ENCODE data around the gene ALDH3A2. TPM values are rescaled to one million over a fixed set of nuclear protein-coding genes. Genes with fewer than 3 reads are reported as not detected.
"Not testable (repeated sequence)": the region's sequence is repeated elsewhere in the genome, so short reads cannot be mapped to it uniquely, and the experiment has no call there.

ALDH3A2 gene
- total RNA-seq, 1 donor from 2014 or later, result 107 TPM

DNA sequence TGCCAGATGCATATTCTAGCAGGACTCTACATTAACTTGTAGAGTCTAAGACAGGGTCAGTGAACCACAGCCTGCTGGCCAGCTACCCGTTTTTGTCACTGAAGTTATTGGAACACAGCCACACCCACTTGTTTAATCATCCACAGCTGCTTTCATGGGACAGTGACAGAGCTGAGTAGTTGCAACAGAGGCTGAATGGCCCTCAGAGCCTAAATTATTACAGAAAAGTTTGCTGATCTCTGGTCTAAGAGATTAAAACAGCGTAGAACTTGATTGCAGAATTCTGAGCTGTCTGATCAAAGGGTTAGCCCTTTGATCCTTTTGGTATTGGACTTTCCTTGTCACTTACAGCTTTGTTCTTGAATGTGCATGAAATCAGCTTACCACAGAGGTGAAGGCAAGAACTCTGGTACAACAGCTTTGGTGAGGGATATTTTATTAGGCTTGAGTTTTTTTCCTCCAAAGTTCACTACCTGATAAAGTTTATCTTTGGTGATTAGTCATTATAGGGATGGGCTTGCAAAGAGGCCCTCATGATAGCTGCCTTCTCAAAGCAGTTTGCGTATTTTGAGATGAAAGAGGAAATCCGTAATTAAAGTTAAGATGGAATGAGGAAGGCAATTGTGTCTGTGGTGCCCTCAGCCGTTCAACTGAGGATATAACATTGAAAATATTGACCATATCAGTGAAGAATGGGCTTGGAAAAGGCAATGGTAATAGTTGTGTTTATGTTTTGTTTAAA is 23.6 kb downstream of the ALDH3A2 start:
- no peak for DNase-seq (ENCODE audit: low spot score)
- intact Hi-C loops (cut with DNase I), result no loop called here

DNA sequence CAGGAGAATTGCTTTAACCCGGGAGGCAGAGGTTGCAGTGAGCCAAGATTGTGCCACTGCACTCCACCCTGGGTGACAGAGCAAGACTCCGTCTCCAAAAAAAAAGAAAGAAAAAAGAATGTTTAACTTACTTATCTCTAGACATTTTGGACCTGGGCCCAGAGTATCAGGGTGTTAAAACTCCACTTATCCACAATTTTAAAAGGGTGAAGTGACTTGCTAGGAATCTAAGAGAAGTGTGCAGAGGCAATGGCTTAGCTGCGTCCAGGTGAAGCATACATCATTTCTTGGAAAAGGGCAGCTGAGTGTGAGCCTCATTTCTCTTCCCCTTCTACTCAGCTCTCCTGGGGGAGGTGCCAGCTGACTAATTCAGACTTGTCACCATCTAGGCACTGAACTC is 25.1 kb downstream of the ALDH3A2 start:
- no peak for DNase-seq (ENCODE audit: low spot score)
- intact Hi-C loops (cut with DNase I), result no loop called here

DNA sequence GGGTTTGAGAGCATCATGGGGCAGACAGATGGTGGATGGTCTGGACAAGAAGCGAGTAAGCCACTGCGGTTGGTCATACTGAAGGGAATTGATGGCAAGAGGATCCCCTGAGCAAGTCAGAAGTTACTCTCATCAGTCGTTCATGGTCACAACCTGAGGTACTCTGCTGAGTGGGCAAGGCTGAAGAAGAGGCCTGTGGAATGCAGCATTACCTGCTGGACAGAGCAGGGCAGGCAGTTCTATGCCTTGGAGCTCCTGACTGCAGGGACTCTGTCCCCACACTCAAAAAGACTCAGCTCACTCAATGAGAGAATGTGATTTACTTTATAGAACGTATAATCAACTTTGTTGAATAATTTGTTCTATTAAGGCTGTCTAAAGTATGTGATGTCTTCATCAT is 28.3 kb downstream of the ALDH3A2 start:
- intact Hi-C loops (cut with DNase I), result no loop called here
- DNase-seq (ENCODE audit: low spot score), result no peak

DNA sequence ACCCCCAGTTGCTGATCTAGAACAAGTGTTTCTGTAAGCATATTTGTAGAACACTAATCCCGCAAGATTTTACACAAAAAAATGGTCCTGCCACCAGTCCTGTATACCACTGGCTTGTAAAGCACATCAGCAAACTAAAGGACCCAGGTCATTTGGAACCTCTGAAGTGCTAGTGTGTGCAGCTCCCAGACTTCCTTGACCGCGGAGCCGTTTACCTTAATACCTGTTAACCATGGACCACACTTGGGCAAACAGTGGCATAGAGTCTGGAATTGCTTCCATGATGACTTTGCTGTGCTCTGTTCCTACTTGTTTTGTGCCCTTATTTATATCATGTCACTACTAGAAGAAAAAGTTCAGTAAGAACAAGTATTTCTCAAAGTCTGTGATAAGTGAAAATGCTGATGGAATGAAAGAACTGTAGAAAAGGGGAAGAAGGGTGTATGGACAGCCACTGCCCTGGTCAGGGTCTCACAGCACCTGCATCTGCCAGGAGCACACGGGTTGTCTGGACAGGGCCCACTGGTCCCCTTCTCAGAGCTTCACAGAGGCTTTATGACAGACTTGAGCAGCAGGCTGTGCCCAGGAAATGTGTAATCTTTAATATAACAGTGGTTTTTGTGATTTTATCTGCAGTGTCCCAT is 29.3 kb downstream of the ALDH3A2 start:
- DNase-seq (ENCODE audit: low spot score), result no peak
- intact Hi-C loops (cut with DNase I), result no loop called here

DNA sequence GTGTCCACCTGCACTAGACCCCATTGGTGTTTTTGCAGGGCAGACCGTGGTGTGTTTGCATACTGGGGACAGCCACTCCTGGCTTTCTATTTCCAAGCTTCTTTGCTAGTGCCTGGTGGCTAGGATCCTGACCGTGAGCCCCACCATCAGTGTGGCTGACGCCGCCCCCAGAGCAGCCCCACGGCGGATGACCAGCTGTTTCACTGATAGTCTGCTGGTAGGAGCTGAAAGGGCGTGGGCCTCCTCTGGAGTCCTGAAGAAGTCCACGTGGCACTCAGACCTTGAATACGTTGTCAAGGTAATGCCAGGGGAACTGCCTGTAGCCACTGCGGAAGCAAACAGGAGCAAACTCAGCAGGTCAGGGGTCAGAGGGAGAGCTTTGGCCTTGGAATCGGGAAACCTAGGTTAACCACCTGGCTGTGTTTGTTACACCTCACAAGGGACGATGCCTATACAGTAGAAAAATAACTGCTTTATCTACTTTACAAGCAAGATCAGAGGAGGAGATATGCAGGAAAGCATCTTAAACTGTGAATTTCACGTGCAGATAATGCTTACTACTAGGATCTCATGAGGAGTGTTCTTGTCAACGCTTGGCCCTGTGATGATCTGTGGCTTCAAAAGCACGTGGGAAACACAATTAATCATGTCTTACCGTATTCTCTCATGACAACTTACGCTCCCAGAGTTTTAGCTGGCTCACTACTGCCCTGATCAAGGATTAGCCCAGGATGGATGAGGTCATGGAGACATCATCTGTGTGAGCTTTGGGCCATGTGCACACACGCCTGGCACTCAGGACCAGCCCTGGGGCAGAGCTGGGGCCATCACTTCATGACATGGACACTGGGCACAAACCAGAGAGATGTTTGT is 30.3 kb downstream of the ALDH3A2 start:
- intact Hi-C loops (cut with DNase I), result no loop called here
- DNase-seq (ENCODE audit: low spot score), result no peak

DNA sequence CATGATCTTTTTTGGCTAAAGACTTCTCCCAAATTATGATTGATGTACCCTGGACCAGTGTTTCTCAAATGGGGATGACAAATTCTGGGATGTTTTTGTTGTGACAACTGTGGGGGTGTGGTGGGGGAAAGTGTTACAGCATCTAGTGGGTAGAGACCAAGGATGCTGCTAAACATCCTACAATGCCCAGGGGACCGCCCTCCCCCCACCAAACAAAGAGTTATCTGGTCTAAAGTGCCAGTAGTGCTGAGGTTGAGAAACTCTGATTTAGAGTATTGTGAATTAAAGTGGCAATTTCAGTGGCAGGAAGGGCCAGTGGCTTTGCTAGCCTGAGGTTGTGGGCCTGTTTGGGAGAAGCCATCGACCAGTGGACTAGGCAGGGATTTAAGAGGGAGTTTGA is 34.6 kb downstream of the ALDH3A2 start:
- DNase-seq (ENCODE audit: low spot score), result no peak
- intact Hi-C loops (cut with DNase I), result no loop called here

DNA sequence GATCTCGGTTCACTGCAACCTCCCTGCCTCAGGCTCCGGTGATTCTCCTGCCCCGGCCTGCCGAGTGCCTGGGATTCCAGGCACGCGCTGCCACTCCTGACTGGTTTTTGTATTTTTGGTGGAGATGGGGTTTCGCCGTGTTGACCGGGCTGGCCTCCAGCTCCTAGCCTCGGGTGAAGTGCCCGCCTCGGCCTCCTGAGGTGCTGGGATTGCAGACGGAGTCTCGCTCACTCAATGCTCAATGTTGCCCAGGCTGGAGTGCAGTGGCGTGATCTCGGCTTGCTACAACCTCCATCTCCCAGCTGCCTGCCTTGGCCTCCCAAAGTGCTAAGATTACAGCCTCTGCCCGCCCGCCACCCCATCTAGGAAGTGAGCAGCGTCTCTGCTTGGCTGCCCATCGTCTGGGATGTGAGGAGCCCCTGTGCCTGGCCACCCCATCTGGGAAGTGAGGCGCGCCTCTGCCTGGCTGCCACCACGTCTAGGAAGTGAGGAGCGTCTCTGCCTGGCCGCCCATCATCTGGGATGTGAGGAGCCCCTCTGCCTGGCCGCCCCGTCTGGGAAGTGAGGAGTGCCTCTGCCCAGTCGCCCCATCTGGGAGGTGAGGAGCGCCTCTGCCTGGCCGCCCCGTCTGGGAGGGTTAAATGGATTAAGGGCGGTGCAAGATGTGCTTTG is 36.5 kb downstream of the ALDH3A2 start:
- DNase-seq (ENCODE audit: low spot score); intact Hi-C loops (cut with DNase I): not testable (repeated sequence)

DNA sequence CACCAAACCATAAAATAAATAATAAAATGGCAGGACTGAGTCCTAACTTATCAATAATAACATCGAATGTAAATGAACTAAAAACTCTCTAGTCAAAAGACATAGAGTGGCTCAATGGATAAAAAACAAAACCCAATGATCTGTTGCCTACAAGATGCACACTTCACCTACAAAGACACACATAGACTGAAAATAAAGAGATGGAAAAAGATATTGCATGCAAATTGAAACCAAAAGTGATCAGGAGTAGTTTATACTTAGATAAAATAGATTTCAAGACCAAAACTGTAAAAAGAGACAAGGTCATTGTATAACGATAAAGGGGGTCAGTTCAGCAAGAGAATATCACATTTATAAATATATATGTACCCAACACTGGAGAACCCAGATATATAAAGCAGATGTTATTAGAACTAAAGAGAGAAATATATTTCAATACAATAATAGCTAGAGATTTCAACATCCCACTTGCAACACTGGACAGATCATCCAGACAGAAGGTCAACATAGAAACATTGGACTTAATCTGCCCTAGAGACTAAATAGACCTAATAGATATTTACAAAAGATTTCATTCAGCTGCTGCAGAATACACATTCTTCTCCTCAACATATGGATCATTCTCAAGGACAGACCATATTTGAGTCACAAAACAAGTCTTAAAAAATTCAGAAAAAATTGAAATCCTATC is 38.0 kb downstream of the ALDH3A2 start:
- DNase-seq (ENCODE audit: low spot score), result no peak
- intact Hi-C loops (cut with DNase I), result no loop called here

DNA sequence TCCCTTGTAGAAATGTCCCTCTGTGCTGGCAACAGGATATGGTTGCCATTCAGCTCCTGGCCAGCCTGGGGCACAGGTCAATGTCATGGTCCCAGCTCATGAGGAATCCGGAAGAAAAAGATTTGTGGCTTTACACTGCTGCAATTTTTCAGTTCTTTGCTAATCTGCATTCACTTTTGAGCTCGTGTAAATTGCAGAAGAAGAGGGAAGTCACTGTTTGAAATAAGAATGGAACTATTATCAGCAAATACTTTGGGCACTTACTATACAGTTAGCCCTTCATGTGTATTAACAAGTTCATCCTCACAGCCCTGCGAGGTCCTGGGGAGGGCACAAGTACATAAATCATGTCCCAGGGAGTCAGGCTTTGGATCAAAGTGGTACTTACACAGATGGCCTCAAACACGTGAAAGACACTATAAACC is 53.7 kb downstream of the ALDH3A2 start:
- DNase-seq (ENCODE audit: low spot score), result no peak
- intact Hi-C loops (cut with DNase I), result loop anchor here (5.0 kb wide), 1 partner anchor 60 kb away; no protein-coding TSS in a partner anchor

DNA sequence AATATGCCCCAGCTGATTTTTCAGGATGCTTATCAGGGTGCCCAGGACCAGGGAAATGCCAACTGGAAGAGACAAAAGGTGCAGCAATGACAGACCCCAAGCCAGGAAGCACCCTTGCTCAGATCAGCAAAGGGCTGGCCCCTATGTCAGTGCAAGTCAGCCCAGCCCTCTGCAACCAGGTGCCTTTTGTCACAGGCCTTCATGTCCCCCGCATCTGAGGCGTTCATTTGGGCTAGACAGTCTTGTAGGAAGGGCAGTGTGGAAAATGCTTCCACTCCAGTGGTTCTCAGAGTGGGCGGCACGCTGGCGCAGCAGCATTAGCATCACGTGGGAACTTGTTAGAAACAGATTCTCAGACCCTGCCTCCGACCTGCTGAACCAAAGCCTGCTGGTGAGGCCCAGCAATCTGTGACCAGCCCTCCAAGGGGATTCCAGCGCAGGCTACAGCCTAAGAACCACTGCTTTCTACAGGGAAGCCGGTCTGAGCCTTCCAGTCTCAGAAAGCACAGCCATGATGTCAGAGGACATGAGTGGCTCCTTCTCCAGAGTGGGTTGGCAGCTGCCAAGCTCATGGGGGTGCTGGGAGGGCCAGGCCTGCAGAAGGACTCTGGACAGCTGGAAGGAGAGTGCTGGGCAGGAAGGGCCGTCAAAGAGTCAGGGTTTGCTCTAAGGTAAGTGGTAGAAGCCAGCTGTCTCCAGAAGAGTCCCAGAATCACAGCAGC is 54.7 kb downstream of the ALDH3A2 start:
- intact Hi-C loops (cut with DNase I), result loop anchor here (5.0 kb wide), 1 partner anchor 59 kb away; no protein-coding TSS in a partner anchor
- no peak for DNase-seq (ENCODE audit: low spot score)

DNA sequence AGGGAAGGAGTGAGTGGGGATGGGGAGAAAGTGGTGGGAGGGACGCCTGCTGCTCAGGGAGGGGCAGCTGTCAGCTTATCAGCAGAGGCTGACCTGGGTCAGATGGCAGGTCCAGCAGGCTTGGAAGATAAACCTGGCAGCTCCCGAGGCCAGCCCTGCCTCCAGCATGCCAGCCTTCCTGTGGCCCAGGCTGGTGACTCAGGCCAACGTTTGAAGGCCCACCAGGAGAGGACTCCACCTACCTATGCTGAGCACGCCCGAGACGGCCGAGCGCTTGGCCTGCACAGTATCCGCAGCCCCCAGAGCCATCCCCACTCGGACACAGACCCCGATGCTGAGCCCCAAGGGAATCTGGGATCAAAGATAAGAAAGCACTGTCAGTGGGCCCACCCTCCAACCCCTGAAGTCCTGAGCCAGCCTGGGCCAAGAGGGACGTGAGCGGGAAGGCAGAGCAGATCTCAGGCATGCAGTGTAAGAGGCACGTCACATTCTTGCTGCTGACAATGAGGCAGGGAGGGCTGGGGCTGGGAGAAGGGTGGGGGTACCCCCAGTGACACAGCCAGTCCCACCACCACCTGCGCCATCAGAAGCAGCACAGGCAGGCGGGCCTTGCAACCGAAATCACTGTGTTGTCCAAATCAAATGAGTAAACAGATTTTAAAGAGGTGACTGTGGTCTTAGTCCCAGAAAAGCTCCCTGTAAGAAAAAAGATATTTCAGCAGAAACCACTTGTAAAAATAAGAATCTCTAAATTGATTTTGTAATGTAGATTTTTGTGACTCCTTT is 55.5 kb downstream of the ALDH3A2 start:
- intact Hi-C loops (cut with DNase I), result loop anchor here (5.0 kb wide), 1 partner anchor 58 kb away; no protein-coding TSS in a partner anchor
- no peak for DNase-seq (ENCODE audit: low spot score)

DNA sequence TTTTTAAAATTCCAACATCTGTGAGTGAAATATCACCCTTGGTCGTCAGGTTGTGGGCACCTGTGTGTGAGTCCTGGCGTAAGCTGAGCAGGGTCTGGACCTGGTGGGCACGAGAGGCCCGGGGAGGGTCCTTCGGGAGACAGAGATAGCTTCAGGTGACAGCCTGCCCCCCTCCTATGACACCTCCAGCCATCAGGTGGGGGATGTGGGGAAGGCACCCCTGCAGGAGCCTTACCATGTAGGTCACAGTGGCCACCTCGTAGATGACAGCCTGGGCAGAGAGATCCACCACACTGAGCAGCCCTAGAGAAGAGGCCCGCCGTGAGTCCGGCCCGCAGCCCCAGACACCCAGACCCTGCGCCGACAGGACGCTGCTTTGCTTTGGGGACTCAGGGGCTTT is 56.6 kb downstream of the ALDH3A2 start:
- intact Hi-C loops (cut with DNase I), result loop anchor here (5.0 kb wide), 1 partner anchor 47 kb away; no protein-coding TSS in a partner anchor
- no peak for DNase-seq (ENCODE audit: low spot score)

DNA sequence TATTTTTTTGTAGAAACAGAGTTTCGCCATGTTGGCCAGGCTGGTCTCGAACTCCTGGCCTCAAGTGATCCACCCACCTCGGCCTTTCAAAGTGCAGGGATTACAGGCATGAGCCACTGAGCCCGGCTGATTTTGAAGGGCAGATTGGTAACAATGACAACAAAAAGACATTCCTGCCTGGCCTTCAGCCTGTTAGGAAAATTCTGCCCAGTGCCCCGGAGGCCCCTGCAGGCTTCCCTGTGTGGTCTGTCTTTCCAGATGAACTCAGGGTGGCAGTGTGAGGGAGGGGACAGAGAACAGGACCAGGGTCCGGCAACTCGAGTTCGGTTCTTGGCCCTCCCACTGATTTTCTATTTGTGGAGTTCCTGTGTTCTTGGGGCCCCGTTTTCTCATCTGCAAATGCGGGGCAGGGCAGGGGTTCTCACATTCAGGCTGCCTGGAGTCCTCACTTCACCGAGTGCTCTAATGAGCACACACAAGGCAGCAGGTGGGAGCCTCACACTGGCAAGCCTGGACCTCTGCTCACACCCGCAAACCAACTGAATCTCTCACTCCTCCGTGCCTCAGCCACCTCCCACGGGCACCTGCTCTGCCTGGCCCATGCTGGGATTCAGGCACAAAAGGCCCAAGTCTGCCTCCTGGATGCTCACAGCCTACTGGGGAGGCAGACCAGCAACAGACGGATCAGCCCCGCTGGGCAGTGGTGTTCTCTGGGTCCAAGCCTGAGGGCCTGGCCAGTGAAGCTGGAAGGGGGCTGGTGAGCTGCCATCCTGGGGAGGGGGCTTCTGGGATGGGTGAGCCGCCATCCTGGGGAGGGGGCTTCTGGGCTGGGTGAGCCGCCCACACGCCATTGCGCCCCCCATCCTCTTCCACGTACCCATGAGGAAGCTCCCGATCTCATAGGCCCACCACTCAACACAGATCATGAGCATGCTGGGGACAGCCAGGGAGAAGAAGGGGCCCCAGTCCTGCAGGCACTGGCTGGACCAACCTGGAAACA is 57.5 kb downstream of the ALDH3A2 start:
- intact Hi-C loops (cut with DNase I), result loop anchor here (5.0 kb wide), 1 partner anchor 46 kb away; no protein-coding TSS in a partner anchor
- no peak for DNase-seq (ENCODE audit: low spot score)

DNA sequence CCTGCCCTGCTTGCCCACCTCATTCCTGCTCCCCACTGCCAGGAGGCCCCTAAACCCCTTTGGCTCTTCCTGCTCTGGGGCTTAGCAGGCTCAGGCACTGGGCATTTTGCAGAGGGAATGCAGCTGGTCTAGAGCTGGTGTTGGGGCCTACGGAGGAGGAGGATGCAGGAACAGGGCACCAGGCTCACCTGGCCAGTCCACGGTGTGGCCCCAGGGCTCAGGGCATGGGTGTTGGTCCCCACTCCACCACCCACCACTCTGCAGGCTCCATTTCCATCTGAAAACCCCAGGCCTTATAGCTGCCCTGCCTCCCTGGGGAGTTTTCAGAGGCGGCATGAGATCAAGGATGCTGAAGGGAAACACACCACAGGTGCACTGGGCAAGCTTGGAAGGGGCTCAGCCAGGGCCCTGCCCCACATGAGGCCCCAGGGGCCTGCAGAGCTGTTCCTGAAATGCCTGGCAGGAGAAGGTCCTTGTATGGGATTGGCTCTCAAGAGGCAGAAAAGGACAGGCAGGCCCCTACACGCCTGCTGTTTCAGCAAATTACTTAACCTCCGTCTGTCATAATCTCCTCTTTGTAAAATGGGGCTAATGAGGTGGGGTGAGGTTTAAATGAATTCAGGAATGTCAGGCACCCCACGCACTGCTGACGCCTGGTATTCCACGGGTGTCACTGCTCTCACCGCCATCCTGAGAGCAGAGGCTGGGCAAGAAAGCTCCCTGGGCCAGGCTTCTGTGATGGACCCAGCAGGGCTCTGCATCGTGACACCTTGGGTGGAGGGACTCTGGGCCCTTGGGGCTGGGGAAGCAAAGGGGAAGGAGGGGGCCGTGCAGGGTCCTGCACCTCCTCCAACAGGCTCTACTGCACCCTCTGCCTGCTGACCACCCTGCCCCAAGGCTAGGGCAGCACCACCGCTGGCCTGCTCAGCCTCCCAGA is 58.5 kb downstream of the ALDH3A2 start:
- intact Hi-C loops (cut with DNase I), result loop anchor here (5.0 kb wide), 1 partner anchor 45 kb away; no protein-coding TSS in a partner anchor

DNA sequence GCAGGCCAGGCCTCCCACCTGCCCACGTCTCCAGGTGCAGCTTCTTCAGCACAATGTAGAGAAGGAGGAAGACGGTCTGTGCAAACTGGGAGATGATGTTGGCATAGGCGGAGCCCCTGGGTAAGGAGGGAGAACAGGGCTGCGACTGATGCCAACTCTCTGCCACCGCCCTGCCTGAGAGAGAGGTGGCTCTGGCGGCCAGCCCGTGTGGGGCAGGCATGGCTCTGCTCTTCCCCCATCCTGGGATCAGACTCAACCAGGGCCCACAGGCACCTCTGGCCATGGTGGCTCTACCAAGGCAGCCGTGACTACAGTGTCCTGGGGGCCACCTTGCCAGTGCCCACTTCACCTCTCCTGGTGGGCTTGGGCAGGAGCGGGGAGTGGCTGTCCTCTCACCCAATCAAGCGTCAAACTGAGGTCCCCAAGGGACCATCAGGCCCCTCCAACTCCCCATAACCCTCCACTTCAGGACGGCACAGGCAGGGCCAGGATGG is 59.2 kb downstream of the ALDH3A2 start:
- intact Hi-C loops (cut with DNase I), result loop anchor here (5.0 kb wide), 1 partner anchor 45 kb away; no protein-coding TSS in a partner anchor
- no peak for DNase-seq (ENCODE audit: low spot score)

More for the DNA sequence above, 58.5 kb downstream of the ALDH3A2 start:
- DNase-seq (ENCODE audit: low spot score), result no peak

Measured in cardiac septum (tissue), 1 donor.